DOHH2 (cell line): Measurements from ENCODE around the gene TRAK1.

Source experiments
- H3F3A ChIP-seq: fragments of 200-600 bp; sonication (generic), shearing (Covaris generic); 2 replicates; pipeline ENCODE4 v1.6.0; 2016; ENCODE audit warnings: antibody characterized with exemption, mild to moderate bottlenecking; ENCODE audit not compliant: control insufficient read depth, insufficient read depth
- H3K27ac ChIP-seq: fragments of 200-600 bp; sonication (generic); 2 replicates; pipeline ENCODE4 v1.5.1; 2014; ENCODE audit warnings: low read depth, mild to moderate bottlenecking, low read length, moderate library complexity
- H3K27me3 ChIP-seq: fragments of 200-600 bp; sonication (generic); 2 replicates; pipeline ENCODE4 v1.6.1; 2014; ENCODE audit warnings: mild to moderate bottlenecking, low read length, mixed read lengths; ENCODE audit not compliant: control insufficient read depth
- H3K36me3 ChIP-seq: fragments of 200-600 bp; sonication (generic); 2 replicates; pipeline ENCODE4 v1.6.1; 2014; ENCODE audit warnings: mild to moderate bottlenecking, low read length, moderate library complexity, mixed read lengths; ENCODE audit not compliant: control insufficient read depth
- H3K4me1 ChIP-seq: fragments of 200-600 bp; sonication (generic); 2 replicates; pipeline ENCODE4 v1.6.1; 2014; ENCODE audit warnings: mild to moderate bottlenecking, low read length, mixed read lengths; ENCODE audit not compliant: control insufficient read depth
- H3K4me2 ChIP-seq: fragments of 200-600 bp; sonication (generic); 2 replicates; pipeline ENCODE4 v1.6.0; 2014; ENCODE audit warnings: mild to moderate bottlenecking, low read length, moderate library complexity
- H3K4me3 ChIP-seq: fragments of 200-600 bp; sonication (generic); 2 replicates; pipeline ENCODE4 v1.5.1; 2014; ENCODE audit warnings: mild to moderate bottlenecking, low read length, mixed read lengths
- H3K79me2 ChIP-seq: fragments of 200-600 bp; sonication (generic); 2 replicates; pipeline ENCODE4 v1.6.1; 2014; ENCODE audit warnings: mild to moderate bottlenecking, low read length, mixed read lengths; ENCODE audit not compliant: control insufficient read depth
- H3K9me2 ChIP-seq: fragments of 200-600 bp; sonication (generic); replicated peaks from 2 replicates; pipeline ENCODE4 v1.6.1; 2014; ENCODE audit warnings: mild to moderate bottlenecking, low read length, mixed read lengths; ENCODE audit not compliant: control insufficient read depth
- H3K9me3 ChIP-seq: fragments of 200-600 bp; sonication (generic); 2 replicates; pipeline ENCODE4 v1.6.1; 2014; ENCODE audit warnings: antibody characterized with exemption, low read length, mixed read lengths; ENCODE audit not compliant: control insufficient read depth, insufficient read depth
- H4K20me1 ChIP-seq: fragments of 200-600 bp; sonication (generic); 2 replicates; pipeline ENCODE4 v1.6.0; 2014; ENCODE audit warnings: low read depth, mild to moderate bottlenecking, antibody characterized with exemption, low read length, moderate library complexity; ENCODE audit not compliant: control insufficient read depth, insufficient read depth
- EZH2phosphoT487 ChIP-seq: fragments of 200-600 bp; sonication (generic); IDR thresholded peaks from 2 replicates; pipeline ENCODE4 v1.6.1; 2017; ENCODE audit warnings: borderline replicate concordance, mild to moderate bottlenecking, antibody characterized with exemption, low read length, moderate library complexity, mixed read lengths
- TF ChIP-seq, protein P1 (sequence below): fragments of 200-600 bp; sonication (generic); IDR thresholded peaks from one replicate; pipeline ENCODE4 v1.5.1; 2014; ENCODE audit warnings: antibody characterized with exemption, mild to moderate bottlenecking, low read depth, low read length; ENCODE audit not compliant: poor library complexity, severe bottlenecking

TRAK1 gene

DNA sequence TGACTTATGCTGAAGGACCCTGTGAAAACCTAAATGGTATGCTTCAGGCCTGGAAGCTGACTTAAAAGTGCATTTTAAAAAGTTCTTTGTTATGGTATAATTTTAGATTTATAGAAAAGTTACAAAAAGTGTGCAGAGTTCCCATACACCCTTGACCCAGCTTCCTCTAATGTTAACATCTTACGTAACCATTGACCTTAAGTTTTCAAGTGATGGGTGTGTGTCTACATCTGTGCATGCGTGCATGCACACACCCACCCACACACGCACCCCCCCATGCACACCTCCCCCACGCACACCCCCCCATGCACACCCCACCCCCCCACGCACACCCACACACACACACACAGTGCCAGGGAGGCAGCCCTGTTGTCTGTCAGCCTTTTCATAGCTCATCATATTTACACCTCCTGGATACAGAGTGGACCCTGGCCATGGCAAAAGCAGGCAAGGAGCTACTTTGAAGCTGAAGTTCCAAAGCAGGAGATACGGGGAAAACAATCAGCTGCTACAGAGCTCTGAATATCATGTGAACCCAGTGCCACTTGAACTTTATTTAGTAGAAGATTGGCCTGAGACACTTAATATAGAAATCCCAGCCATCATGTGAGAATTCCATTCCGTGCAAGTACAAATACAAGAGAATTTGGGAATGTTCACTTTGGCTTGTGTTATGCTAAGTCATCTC, 30.0 kb upstream of the TRAK1 start:
- peak overlapping the region; percentile 2; the same call in 1 of the 2 replicates for H3K4me3 ChIP-seq
- H3K9me2 ChIP-seq: no peaks in the 10 kb centered on the region
- peaks cover 7% of the 10 kb centered on the region for H3F3A ChIP-seq
- no peaks in the 10 kb centered on the region for H3K9me3 ChIP-seq
- peak overlapping the region; percentile 45 for H3K4me2 ChIP-seq
- no peaks in the 10 kb centered on the region for H3K27me3 ChIP-seq
- H3K27ac ChIP-seq: peak overlapping the region; percentile 19
- no peak for TF ChIP-seq EZH2phosphoT487
- TF ChIP-seq, protein P1, sequence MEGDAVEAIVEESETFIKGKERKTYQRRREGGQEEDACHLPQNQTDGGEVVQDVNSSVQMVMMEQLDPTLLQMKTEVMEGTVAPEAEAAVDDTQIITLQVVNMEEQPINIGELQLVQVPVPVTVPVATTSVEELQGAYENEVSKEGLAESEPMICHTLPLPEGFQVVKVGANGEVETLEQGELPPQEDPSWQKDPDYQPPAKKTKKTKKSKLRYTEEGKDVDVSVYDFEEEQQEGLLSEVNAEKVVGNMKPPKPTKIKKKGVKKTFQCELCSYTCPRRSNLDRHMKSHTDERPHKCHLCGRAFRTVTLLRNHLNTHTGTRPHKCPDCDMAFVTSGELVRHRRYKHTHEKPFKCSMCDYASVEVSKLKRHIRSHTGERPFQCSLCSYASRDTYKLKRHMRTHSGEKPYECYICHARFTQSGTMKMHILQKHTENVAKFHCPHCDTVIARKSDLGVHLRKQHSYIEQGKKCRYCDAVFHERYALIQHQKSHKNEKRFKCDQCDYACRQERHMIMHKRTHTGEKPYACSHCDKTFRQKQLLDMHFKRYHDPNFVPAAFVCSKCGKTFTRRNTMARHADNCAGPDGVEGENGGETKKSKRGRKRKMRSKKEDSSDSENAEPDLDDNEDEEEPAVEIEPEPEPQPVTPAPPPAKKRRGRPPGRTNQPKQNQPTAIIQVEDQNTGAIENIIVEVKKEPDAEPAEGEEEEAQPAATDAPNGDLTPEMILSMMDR: no peak
- H3K79me2 ChIP-seq: peaks cover 100% of the 10 kb centered on the region
- no peaks in the 10 kb centered on the region for H4K20me1 ChIP-seq
- peaks cover 20% of the 10 kb centered on the region for H3K36me3 ChIP-seq
- peaks cover 99% of the 10 kb centered on the region for H3K4me1 ChIP-seq

DNA sequence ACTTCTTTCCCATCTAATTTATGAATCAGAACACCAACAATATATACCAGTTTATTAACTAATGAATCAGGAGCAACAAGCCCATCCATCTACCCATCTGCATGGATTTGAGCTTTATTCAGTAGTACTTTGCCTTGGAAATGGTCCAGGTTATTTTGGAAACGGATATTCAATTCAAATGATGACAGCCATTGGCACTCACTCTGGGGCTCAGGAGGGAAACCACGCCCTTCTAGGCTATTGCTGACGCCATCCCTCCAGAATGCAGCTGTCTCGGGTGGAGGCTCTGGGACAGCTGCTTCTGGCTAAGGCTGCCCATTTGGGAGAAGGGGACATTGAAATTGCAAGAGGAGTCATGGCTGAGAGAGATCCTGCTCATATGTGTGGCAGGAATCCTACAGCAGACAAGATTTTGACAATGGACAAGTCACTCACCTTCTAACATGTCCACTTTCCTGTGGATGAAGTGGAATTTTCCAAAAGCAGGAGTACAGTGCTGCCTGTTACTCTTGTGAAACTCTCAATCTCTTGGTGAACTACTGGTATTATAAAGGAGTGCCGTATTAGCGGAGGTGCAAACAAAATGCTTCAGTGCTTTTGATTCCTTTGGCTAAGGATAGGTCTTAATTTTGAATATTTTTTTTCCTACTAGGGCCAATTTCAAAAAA, 29.3 kb upstream of the TRAK1 start:
- no peaks in the 10 kb centered on the region for H4K20me1 ChIP-seq

DNA sequence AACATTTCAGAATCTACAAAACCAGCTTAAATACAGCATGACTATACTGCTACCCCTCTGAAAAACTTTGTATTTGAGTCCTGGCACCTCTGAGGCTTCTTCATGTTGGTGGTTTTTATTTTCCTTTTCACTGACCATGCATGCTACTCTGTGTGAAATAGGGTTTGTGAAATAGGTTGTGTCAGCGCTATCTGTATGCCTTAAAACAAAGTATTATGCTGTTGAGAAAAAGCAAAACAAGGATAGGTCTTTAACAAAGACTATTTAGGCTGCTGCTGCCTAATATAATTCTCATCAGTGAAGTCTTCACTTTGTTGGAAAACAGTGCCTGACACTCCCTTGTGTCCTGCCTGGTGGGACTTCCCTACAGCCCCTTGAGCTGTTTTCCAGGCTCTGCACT, 28.7 kb upstream of the TRAK1 start:
- Histone ChIP-seq H3K4me3 (no peak overlapping the region), H3F3A (peaks cover 17% of the 10 kb centered on the region), H3K4me2 (no peak overlapping the region), H3K27me3 (no peaks in the 10 kb centered on the region), H3K27ac (0 out of 2 replicates have a peak overlapping the region, but pooled peaks have one; percentile 19), H3K36me3 (peaks cover 13% of the 10 kb centered on the region), H3K79me2 (peaks cover 100% of the 10 kb centered on the region), H3K9me3 (no peaks in the 10 kb centered on the region), H3K4me1 (peaks cover 99% of the 10 kb centered on the region), H4K20me1 (no peaks in the 10 kb centered on the region), H3K9me2 (no peaks in the 10 kb centered on the region)
- TF ChIP-seq, protein P1: no peak
- no peak for TF ChIP-seq EZH2phosphoT487

More for the DNA sequence above, 29.3 kb upstream of the TRAK1 start:
- Histone ChIP-seq H3K9me2 (no peaks in the 10 kb centered on the region), H3K4me2 (peak overlapping the region; percentile 36), H3K27me3 (no peaks in the 10 kb centered on the region), H3K27ac (peak overlapping the region; percentile 19), H3K36me3 (peaks cover 20% of the 10 kb centered on the region), H3F3A (peaks cover 11% of the 10 kb centered on the region), H3K4me3 (peak overlapping the region; percentile 2; the same call in 1 of the 2 replicates), H3K9me3 (no peaks in the 10 kb centered on the region), H3K4me1 (peaks cover 99% of the 10 kb centered on the region), H3K79me2 (peaks cover 100% of the 10 kb centered on the region)
- TF ChIP-seq EZH2phosphoT487: no peak
- TF ChIP-seq, protein P1: no peak
